Body of pancreas (tissue), 4 donors: ENCODE results near the gene PPTC7.

Source experiments
- POLR2A ChIP-seq, 3 donors: fragments of 450-650 bp; IDR thresholded peaks; one replicate each; pipeline ENCODE4 v1.6.1; 2016; ENCODE audit warnings: antibody characterized with exemption in 3 of 3, mild to moderate bottlenecking in 2 of 3
- TF ChIP-seq, protein P1 (sequence below), 7 experiments: fragments of 450-650 bp in 4 of 7; fragments of 200-600 bp in 3 of 7; sonication (generic) in 3 of 7; IDR thresholded peaks; one replicate each; pipeline ENCODE4 v1.5.1; 2016 to 2019; ENCODE audit warnings: antibody characterized with exemption in 7 of 7

DNA sequence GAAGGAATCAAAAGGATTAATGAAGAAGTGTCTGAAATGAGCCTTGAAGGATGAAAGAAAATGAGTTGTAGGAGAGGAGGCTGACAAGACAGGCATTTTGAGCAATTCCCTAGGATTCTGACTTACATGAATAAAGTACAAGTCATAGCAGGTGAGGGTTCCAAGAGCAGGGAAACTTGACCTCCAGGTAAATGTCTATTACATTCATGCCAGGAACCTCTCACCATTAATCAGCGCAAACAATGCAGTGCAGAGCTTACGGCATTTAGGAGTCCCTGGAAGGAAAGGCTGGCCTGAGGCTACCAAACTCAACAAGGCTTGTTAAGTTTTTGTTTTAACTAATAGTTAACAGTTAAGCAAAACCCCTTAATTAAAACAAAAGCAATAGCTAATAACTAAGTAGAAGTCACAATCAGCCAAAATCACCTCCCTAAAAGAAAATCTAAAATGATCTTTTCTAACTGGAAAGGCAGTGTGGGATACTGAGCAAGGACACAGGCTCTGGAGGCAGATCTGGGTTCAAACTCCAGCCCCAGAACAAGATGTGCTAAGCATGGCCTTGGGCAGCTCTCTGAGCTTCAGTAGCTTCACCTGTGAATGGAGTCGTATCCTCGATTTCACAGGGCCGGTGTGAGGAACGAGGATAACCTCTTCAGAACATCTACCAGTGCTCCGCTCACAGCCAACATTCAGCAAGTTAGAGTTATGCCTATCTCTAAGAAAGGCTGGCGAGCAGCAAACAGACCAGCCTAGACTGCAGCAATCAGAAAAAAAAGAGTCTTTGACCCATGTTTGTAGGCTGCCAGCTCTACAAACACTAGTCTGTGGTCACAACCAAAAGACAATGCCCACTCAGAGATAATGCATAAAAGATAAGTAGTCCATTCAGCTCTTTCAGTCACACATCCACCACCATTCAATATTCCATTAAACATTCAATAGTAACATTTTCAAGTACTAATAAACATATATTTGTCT, 16.9 kb downstream of the PPTC7 start:
- TF ChIP-seq, protein P1, sequence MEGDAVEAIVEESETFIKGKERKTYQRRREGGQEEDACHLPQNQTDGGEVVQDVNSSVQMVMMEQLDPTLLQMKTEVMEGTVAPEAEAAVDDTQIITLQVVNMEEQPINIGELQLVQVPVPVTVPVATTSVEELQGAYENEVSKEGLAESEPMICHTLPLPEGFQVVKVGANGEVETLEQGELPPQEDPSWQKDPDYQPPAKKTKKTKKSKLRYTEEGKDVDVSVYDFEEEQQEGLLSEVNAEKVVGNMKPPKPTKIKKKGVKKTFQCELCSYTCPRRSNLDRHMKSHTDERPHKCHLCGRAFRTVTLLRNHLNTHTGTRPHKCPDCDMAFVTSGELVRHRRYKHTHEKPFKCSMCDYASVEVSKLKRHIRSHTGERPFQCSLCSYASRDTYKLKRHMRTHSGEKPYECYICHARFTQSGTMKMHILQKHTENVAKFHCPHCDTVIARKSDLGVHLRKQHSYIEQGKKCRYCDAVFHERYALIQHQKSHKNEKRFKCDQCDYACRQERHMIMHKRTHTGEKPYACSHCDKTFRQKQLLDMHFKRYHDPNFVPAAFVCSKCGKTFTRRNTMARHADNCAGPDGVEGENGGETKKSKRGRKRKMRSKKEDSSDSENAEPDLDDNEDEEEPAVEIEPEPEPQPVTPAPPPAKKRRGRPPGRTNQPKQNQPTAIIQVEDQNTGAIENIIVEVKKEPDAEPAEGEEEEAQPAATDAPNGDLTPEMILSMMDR (IDR thresholded peaks at IDR 0.05): no peak
- no peak for TF ChIP-seq POLR2A (IDR thresholded peaks at IDR 0.05)
